GM12892 (cell line): ENCODE data around the gene VPS39.

Experiments used
- DNase-seq: peaks from one replicate; pipeline ENCODE4 v3.0.0; 2011; ENCODE audit not compliant: insufficient read length
- FAIRE-seq: peaks from 2 replicates; lab custom pipeline; 2011; peaks lifted over from hg19 to GRCh38; lab: Jason Lieb, UNC
- POLR2A ChIP-seq: IDR thresholded peaks from 2 replicates; pipeline ENCODE4 v1.6.1; 2011; ENCODE audit warnings: low read depth, low read length, control low read depth
- POLR2AphosphoS5 ChIP-seq: IDR thresholded peaks from 2 replicates; pipeline ENCODE4 v1.6.1; 2011; ENCODE audit warnings: low read depth, low read length, control low read depth
- TAF1 ChIP-seq: IDR thresholded peaks from 2 replicates; pipeline ENCODE4 v1.6.1; 2011; ENCODE audit warnings: low read depth, mild to moderate bottlenecking, control low read depth, low read length, borderline replicate concordance

VPS39 gene

DNA sequence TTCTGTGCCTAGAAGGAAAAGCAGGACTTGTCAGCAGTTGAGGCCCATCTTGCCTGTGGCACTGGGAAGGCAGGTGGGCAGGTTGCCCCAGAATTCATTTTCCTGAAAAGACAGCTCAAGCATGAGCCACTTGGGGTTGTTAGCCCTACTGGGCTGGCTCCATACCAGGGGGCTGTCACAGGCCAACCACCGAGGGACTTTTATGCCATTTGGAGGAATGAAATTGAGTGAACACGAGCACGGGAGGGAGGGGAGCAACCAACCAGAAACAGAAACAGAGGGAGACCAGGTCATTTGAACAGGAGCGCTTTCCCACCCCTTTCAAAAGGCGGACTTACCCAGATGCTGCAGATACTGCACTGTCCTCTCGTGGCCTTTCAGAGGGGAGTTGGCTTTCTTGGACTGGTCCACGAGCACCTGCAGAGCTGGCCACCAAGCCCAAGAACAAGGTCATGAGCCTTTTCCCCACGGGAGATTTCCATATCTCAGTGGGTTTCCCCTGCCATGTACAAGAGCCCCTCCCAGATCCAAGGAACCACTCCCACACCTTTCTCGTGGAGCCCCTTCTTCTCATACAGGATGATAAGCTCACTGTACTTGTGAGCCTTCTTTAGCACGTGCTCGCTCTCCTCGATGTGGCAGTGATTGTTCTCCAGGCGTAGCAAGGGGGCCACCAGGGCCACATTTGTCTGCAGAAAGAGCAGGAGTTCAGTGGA lies 41.7 kb downstream of the VPS39 start:
- TF ChIP-seq POLR2A, result no peak
- TF ChIP-seq POLR2AphosphoS5, result no peak
- TF ChIP-seq TAF1, result no peak
- DNase-seq, result no peak
- FAIRE-seq, result no peak

DNA sequence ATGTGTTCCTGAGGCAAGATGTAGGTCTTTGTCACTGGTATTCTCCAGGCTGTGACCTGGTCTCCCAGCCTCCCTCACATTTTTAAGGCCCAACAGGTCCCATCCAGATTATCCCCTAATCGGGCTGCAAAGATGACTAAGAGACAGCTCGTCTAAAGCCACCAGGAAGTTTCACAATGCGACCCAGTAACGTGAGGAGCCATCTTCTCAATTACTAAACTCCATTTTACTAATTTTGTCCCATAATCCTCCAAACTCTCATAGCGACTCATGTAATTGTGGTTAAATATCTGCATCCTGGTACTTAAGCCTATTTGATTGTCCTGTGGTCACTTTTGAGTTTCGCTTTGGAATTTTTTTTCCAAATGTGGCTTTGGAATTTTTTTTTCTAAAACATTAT lies 43.0 kb downstream of the VPS39 start:
- no peak for DNase-seq
- TF ChIP-seq POLR2AphosphoS5 (no peak), POLR2A (no peak), TAF1 (no peak)
- FAIRE-seq, result no peak

DNA sequence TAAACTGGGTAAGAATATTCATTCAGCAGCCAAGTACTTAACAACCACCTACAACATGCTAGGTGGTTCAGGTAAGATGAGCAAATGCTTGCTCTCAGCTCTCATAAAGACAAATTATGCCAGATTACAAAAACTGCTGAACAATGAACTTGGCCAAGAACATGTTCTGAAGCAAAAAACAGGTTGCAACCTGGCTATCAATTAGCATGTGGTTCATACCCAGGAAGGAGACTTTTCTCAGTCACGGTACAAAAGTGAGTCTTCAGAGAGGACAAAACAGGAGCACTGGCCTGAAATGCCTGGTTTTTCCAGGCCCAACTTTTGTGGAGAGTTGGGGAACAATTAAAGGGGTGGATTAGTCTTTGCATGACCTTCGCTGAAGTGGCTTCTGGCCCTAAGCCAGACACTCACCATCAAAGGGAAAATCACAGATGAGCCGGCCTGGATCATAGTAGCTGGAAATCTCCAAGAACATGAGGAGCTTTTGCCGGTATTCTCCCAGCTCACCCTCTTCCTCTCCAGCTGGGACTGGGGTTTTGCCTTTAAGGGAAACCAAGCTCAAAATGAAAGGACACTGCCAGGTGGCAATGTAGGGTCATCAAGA lies 44.1 kb downstream of the VPS39 start:
- FAIRE-seq (no peak), DNase-seq (no peak)
- no peak for TF ChIP-seq POLR2A
- no peak for TF ChIP-seq TAF1
- TF ChIP-seq POLR2AphosphoS5, result no peak

GRCh38 chr15:42163291-42163690 lies 44.8 kb downstream of the VPS39 start:
- FAIRE-seq, result no peak
- TF ChIP-seq TAF1 (no peak), POLR2AphosphoS5 (no peak), POLR2A (no peak)
- DNase-seq, result no peak

GRCh38 chr15:42160136-42160535 lies 48.0 kb downstream of the VPS39 start:
- FAIRE-seq (no peak), DNase-seq (no peak)
- TF ChIP-seq TAF1, result no peak
- no peak for TF ChIP-seq POLR2A
- TF ChIP-seq POLR2AphosphoS5, result no peak

DNA sequence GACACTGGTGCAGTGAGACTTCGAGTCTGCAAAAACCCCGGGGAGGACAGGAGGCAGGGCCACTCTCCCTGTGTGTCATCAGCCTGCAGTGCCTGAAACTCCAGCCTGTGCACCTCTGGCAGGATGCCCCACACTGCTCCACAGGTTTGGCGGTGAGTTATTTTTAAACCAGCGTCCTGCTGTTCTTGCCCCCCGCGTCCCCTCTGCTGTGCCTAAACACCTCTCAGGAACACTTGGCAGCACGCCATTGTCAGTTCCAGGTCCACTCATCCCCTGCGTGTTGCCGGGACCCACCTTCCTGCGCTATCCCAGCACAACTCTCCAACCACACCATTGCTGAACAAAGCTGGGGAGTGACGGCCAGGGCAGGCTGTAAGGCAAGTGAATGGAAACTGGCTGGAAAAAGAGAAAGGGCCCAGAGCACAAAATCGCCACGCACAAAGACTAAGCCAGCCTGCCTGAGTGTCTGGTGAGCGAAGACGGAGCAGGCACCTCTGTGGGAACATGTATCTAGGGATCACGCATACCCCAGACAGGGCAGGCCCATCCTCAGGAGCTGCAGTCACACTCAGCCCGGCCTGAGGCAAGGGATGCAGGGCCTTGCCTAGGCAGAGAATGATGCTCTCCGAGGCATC lies 48.6 kb downstream of the VPS39 start:
- DNase-seq, result no peak
- TF ChIP-seq POLR2A (no peak), TAF1 (no peak), POLR2AphosphoS5 (no peak)
- FAIRE-seq, result no peak

DNA sequence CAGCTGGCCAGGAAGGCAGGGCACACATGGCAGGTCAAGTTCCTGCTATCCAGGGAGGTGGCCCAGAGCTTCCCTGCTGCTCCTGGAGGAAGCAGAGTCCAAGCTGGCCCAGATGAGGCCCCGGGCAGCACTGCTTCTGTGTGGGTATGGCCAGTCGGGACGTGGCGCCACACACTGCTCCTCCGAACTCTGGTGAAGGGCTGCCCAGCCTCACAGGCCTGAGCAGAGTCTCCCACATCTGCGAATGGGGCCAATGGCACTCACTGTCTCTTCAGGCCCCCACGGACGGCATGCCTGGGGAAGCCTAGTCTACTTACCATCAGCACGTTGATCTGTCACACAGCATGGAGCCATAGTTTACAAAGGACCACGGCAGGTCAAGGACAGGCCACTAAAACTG lies 49.2 kb downstream of the VPS39 start:
- TF ChIP-seq POLR2A, result no peak
- TF ChIP-seq POLR2AphosphoS5, result no peak
- no peak for TF ChIP-seq TAF1
- DNase-seq (no peak), FAIRE-seq (no peak)

- DNase-seq (no peak), FAIRE-seq (no peak)
- TF ChIP-seq POLR2AphosphoS5 (no peak; the same call in 1 of the 2 replicates), TAF1 (no peak), POLR2A (no peak)
Observed at GRCh38 chr15:42157981-42158765, 49.9 kb downstream of the VPS39 start.

DNA sequence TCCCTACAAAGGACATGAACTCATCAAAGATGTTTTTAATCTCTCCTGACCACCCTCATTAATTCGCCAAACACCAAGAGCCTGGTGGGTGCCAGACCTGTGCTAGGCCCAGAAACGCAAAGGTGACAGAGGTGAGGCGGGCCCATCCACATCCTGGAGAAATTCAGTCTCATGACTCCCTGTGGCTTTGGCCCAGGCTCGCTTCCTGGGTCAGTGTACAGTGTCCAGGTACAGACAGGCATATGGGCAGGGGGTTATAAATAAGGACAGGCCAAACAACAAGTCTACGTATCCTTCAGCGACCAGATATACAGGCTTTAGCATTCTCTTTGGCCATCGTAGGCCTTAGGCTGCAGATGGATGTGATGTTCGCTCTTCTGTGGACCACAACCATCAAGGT lies 50.7 kb downstream of the VPS39 start:
- FAIRE-seq (no peak), DNase-seq (no peak)
- TF ChIP-seq POLR2AphosphoS5 (no peak), POLR2A (no peak), TAF1 (no peak)

DNA sequence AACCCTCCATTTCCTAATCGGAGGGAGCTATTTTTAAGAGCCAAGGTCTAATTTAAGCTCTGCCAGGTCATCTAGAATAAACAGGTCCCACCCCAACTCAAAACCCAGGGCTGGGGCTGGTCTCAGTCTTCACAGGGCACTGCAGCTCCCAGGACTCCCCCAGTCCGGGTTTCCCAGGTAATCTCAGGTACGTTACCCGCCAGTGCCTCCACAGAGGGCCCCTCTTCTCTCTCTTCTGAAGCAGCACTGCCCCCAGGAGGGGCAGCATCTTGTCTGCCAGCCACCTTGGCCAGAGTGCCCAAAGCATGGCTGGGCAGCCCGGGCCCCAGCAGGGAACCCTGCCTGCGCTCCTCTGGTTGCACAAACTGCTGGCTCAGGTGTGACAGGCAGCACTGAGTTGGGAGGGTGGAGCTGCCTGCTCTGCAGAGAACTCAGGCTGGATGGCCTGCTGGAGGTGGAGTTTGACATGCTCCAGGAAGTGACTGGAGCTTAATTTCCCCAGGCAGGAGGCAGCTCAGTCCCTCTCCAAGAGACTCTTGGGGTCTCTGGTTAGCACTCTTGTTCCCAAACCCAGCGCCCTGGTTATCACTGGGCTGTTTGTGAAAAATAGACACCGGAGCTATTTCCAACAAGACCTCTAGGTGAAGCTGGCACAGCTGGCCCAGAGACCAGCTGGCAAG lies 51.7 kb downstream of the VPS39 start, which contains the start of gene PLA2G4F:
Gene PLA2G4F, minus strand, starts transcription at position 394 of the 680 bp plus-strand sequence. Its CDS starts 87 bp downstream, at position 307.
- TF ChIP-seq POLR2AphosphoS5, result no peak
- TF ChIP-seq POLR2A, result no peak
- TF ChIP-seq TAF1, result no peak
- FAIRE-seq, result no peak
- DNase-seq, result no peak
